Endothelial cell (in vitro differentiated cells): ENCODE results near the gene ASTN1. TPM values are rescaled to one million over a fixed set of nuclear protein-coding genes. Genes with fewer than 3 reads are reported as not detected.

Source experiments
- DNase-seq: peaks from one replicate; pipeline ENCODE4 v3.0.0; 2021; ENCODE audit warnings: low spot score
- H3K27ac Mint-ChIP-seq: one replicate; pipeline ENCODE4 v1.8.0; 2021; ENCODE audit warnings: mixed read lengths, inconsistent platforms; ENCODE audit not compliant: unreplicated experiment
- H3K27me3 Mint-ChIP-seq: one replicate; pipeline ENCODE4 v1.8.0; 2021; ENCODE audit warnings: mild to moderate bottlenecking, moderate library complexity, mixed read lengths, inconsistent platforms; ENCODE audit not compliant: unreplicated experiment
- H3K36me3 Mint-ChIP-seq: one replicate; pipeline ENCODE4 v1.8.0; 2021; ENCODE audit warnings: mild to moderate bottlenecking, low read depth, mixed read lengths, inconsistent platforms; ENCODE audit not compliant: unreplicated experiment
- H3K4me1 Mint-ChIP-seq: one replicate; pipeline ENCODE4 v1.8.0; 2021; ENCODE audit warnings: mild to moderate bottlenecking, mixed read lengths, inconsistent platforms; ENCODE audit not compliant: unreplicated experiment
- H3K4me3 Mint-ChIP-seq: one replicate; pipeline ENCODE4 v1.8.0; 2021; ENCODE audit warnings: mild to moderate bottlenecking, mixed read lengths, inconsistent platforms; ENCODE audit not compliant: unreplicated experiment
- H3K9me3 Mint-ChIP-seq: one replicate; pipeline ENCODE4 v1.8.0; 2021; ENCODE audit warnings: mixed read lengths, inconsistent platforms; ENCODE audit not compliant: unreplicated experiment
- CTCF ChIP-seq: fragments of 200-600 bp; sonication (generic); IDR thresholded peaks from one replicate; pipeline ENCODE4 v1.5.0; 2021; ENCODE audit warnings: antibody characterized with exemption; ENCODE audit not compliant: unreplicated experiment
- total RNA-seq: library from RNA; stranded (reverse); fragmentation: NEBNext Ultra II Directional; extraction: Animal tissue kit (Norgen Biotek cat#: 25700); gene quantifications from one replicate; pipeline ENCODE4 v1.2.1, GENCODE V29; 2021; ENCODE audit not compliant: unreplicated experiment

The ASTN1 gene
- total RNA-seq, 1 donor from 2014 or later: 66.6 TPM

- TF ChIP-seq CTCF: no peak
- H3K9me3 Mint-ChIP-seq: no peaks in the 10 kb centered on the region
- peaks cover 1% of the 10 kb centered on the region for H3K27me3 Mint-ChIP-seq
- DNase-seq: no peak
- H3K4me3 Mint-ChIP-seq: no peak overlapping the region
- H3K4me1 Mint-ChIP-seq: peaks cover 3% of the 10 kb centered on the region
- no peak overlapping the region for H3K27ac Mint-ChIP-seq
- H3K36me3 Mint-ChIP-seq: peaks cover 11% of the 10 kb centered on the region
Observed at GRCh38 chr1:176923283-176923682, 241.2 kb downstream of the ASTN1 start.

DNA sequence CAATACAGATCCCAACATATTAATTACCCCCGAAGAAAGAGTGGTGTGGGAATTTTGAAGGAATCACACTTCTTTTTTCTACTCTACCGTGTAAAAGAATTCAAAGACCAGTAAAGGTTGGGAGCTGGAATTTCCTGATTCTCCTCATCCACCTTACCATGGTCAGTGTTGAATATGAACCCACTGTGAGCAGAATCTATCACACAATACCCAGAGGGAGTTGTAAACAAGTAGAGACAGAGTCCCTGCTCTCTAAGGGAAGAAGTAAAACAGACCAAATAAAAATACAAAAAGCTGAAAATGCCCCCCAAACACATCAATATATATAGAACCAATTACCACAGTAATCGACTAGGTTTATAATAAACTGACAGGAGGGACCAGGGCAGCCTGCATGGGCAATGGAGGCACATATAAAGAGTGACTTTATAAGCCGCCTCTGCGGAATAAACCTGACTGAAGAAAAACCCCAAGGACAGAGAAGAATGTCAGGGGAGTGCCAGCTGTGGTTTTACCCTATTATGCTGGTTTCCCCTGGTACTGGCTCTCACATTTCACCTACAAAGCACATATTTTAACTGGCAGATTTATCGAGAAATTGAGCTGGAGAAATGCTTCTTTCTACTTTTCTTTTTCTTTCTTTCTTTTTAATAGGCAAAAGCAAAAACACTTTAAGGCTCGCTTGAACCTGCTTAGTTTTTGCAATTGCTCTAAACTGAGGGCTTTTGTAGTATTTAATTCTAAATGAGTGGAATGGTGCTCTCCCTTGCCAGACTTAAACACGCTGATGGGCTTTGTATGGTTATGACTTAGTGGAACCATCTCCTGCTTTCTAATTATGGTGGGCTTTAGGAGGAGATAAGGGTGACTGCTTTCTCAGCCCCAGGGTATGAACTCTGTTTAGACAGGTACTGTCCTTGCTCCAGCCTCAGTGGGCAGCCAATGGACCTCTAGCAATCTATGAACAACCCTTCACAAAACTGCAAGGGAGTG, 244.8 kb downstream of the ASTN1 start:
- TF ChIP-seq CTCF: no peak
- Mint-ChIP-seq H3K27me3 (peaks cover 1% of the 10 kb centered on the region), H3K4me3 (no peak overlapping the region), H3K4me1 (no peaks in the 10 kb centered on the region), H3K27ac (no peak overlapping the region), H3K9me3 (no peaks in the 10 kb centered on the region), H3K36me3 (peaks cover 20% of the 10 kb centered on the region)
- no peak for DNase-seq

GRCh38 chr1:176905648-176906047, 258.9 kb downstream of the ASTN1 start:
- no peak overlapping the region for H3K27ac Mint-ChIP-seq
- no peak for TF ChIP-seq CTCF

DNA sequence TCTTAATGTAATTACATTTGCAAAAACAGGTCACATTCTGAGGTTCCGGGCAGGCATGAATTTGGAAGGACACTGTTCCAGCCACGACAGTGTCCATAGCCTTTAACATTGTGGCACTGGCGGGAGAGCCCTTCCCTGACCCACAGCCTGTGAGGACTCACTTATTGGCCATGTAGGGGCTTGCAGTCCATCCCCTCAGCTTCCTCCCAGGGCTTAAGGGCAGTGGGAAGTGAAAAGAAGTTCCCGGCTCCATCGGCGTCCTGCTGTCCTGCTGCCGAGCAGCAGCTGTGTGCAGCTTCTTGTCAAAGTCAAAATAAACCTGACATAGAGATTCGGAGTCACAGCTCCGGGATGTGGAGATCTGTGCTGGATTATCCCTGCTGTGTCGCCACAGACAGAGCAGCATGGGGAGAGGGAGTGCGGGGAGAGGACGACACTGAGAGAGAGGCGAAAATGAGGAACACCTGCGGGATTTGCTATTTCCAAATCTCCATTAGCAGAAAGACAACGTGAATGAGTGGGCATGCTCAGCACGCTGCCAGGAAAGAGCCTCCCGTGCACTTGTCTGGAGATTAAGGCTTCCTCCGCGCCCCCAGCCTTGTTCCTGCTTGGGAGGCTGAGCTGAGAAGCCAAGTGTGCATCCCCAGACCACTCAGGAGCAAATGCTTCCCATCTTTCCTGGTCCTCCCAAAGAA, 260.3 kb downstream of the ASTN1 start:
- H3K27ac Mint-ChIP-seq: no peak overlapping the region
- peaks cover 3% of the 10 kb centered on the region for H3K27me3 Mint-ChIP-seq
- H3K9me3 Mint-ChIP-seq: no peaks in the 10 kb centered on the region
- no peaks in the 10 kb centered on the region for H3K4me1 Mint-ChIP-seq
- TF ChIP-seq CTCF: no peak
- no peaks in the 10 kb centered on the region for H3K36me3 Mint-ChIP-seq
- no peak overlapping the region for H3K4me3 Mint-ChIP-seq
- DNase-seq: no peak

More at GRCh38 chr1:176905648-176906047, 258.9 kb downstream of the ASTN1 start:
- Mint-ChIP-seq H3K9me3 (no peaks in the 10 kb centered on the region), H3K27me3 (peaks cover 3% of the 10 kb centered on the region), H3K4me3 (no peak overlapping the region), H3K36me3 (no peaks in the 10 kb centered on the region), H3K4me1 (no peaks in the 10 kb centered on the region)
- DNase-seq: no peak
